SH-SY5Y (cell line): ENCODE data around the gene WBP2.

Source experiments
- GATA2 ChIP-seq: IDR thresholded peaks from 2 replicates; pipeline ENCODE4 v1.6.1; 2011; ENCODE audit warnings: mild to moderate bottlenecking, low read depth, low read length
- GATA3 ChIP-seq: IDR thresholded peaks from 2 replicates; pipeline ENCODE4 v1.6.1; 2011; ENCODE audit warnings: low read depth, mild to moderate bottlenecking, low read length, moderate library complexity

GRCh38 chr17:75885431-75885830 lies 30.3 kb upstream of the WBP2 start:
- no peak for TF ChIP-seq GATA2
- no peak for TF ChIP-seq GATA3
